Measurements from ENCODE around the gene CDCA4. TPM values are rescaled to one million over a fixed set of nuclear protein-coding genes. Genes with fewer than 3 reads are reported as not detected.

The CDCA4 gene
- polyA plus RNA-seq, 4 donors: 18.2 to 26.9 (median 21.3) TPM

DNA sequence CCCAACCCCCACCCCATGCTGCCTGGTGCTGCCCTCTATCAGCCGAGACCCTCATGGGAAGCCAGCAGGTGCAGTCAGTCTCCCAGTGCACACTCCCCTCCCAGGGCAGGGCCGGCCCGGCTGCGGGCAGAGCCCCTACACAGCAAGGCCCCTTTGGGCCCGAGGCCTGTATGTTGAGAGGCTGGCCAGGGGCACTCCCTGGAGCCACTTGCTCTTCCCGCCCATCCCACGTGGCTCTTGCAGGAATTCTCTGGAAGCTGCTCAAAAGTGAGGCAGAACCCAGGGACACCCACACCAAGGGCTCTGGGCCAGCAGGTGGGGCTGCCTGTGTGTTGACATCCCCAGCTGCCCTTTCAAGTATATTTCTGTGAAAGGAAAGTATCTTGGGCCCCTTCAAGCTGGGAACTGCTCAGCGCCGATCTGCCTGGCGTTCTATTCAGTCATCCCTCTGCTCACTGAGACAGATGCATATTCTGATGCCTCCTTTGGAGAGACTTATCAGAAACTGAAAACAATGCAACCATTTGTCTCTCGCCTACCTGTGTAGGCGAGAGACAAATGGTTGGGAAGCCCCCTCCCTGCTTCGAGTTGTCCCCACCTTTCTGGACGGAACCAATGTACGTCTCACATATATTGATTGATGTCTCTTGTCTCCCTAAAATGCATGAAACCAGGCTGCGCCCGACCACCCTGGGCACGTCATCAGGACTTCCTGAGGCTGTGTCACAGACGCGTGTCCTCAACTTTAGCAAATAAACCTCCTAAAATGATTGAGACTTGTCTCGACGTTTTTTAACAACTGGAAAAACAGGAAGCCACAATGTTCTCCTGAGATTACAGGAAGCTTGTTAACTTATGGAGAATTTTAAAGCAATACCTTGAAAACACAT, 38.4 kb upstream of the CDCA4 start:
- DNase-seq (ENCODE audit: low read depth in 4 of 4, low spot score in 3 of 4): no peak

DNA sequence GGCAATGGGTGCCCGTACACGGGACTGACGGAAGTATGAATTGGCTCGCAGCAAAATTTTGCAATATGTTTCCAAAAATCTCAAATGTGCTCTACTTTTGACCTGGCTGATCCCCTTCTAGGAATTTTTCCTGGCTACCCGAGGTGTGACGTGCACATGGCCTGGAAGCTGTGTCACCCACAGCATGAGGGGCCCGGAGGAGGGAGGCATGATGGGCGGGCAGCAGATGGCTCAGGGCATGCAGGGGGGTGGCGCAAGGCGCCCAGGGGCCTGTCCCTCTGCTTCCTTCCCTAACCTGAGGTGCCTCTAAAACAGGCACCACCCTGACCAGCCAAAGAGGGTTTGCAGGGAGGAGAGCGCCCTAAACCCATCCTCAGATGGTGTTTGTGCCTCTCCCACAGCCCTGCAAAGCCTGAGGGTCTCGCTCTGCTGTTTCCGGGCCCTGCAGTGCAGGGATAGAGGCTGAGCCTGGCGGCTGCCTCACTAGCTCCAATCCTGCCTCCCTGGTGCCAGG, 37.7 kb upstream of the CDCA4 start:
- DNase-seq (ENCODE audit: low read depth in 4 of 4, low spot score in 3 of 4): no peak

- DNase-seq (ENCODE audit: low read depth in 4 of 4, low spot score in 3 of 4): no peak
These were observed 35.5 kb upstream of the CDCA4 start for GRCh38 chr14:105056303-105056831.

DNA sequence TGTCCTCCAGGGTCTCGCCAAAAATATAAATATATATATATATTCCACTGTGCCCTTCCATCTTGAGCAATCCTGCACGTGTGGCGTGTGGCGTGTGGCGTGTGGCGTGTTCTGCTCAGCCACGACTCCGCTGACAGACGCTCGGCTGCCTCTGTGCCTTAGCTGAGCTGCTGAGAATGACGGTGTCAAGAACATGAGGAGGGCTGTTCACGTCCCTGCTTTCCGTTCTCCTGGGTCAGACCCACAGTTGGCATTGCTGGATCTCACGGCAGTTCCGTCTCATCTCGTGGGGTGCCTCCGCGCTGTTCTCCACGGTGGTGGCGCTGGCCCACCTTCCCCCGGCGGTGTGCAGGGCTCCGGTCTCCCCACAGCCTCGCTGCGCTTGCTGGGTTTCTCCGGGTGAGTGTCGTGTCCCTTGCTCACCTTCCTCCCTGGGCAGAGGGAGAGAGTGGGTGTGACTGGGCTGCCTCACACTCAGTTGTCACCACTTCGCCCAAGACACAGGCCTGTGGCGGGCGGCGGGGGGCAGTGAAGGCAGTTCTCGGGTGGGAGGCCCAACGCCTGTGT, 34.9 kb upstream of the CDCA4 start:
- no peak for DNase-seq (ENCODE audit: low read depth in 4 of 4, low spot score in 3 of 4)

DNA sequence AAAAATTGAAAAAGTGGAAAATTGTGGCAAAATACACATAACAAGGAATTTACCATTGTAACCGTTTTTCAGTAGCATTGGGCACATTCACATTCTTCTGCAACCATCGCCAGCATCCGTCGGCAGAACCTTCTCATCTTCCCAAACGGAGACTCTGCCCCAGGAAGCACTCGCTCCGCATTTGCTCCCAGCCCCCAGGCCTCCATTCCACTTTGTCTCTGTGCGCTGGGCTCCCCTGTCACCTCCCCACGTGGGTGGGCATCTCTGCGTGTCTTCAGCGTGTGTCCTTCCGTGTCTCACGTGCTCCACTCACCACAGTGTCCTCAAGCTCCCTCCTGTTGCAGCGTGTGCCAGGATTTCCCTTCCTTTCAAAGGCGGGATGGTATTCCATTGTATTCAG, 34.5 kb upstream of the CDCA4 start:
- DNase-seq (ENCODE audit: low read depth in 4 of 4, low spot score in 3 of 4): no peak

GRCh38 chr14:105053996-105054395, 33.1 kb upstream of the CDCA4 start:
- DNase-seq (ENCODE audit: low read depth in 4 of 4, low spot score in 3 of 4): no peak

DNA sequence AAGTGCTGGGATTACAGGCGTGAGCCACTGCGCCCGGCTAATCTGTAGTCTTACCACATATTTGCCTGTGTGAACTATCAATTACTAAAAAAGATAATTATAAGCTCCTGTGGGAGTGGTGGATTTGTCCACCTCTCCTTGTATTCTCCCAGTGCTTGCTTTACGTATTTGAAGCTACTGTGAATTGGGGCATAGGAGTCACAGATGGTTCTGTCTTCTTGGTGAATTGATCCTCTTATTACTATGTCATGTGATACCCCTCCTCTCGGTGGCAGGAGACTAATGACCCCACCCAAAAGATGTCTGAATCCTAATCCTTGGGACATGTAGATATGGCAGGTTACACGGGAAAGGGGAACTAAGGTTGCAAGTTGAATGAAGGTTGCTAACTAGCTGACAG, 32.5 kb upstream of the CDCA4 start:
- DNase-seq (ENCODE audit: low read depth in 4 of 4, low spot score in 3 of 4): no peak

DNA sequence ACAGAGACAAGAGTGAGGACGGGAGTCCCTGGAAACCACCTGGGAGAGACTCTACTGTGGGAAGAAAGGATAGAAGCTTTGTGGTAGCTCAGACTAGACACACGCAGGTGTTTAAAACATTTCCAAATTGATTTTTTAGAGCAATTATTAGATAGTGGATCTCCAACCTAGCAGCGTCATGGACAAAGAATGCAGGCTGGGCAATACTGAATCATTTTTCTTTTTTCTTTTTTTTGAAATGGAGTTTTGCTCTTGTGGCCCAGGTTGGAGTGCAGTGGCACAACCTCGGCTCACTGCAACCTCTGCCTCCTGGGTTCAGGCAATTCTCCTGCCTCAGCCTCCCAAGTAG, 31.2 kb upstream of the CDCA4 start:
- no peak for DNase-seq (ENCODE audit: low read depth in 4 of 4, low spot score in 3 of 4)

GRCh38 chr14:105051182-105052109, 30.6 kb upstream of the CDCA4 start:
- DNase-seq (ENCODE audit: low read depth in 4 of 4, low spot score in 3 of 4): no peak

DNA sequence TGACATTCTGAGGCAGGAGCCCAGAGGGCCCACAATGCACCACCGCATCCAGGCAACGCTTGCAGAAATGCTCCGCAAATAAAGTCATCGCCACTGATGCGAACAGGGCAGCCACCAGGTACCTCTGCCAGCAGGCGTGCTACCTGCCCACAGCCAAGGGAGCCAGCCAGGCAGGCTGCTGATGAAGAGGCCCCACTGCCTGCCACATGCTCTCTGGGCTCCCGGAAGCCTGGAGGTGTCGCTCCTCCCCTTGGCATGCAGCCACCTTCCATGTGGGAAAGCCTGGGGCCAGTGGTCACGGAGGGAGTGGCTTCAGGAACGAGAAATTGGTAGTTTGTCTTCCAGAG, 29.6 kb upstream of the CDCA4 start:
- no peak for DNase-seq (ENCODE audit: low read depth in 4 of 4, low spot score in 3 of 4)

- DNase-seq (ENCODE audit: low read depth in 4 of 4, low spot score in 3 of 4): no peak
These were observed 29.1 kb upstream of the CDCA4 start for GRCh38 chr14:105049753-105050550.

GRCh38 chr14:105047283-105048016, 26.6 kb upstream of the CDCA4 start:
- DNase-seq (ENCODE audit: low read depth in 4 of 4, low spot score in 3 of 4): no peak

DNA sequence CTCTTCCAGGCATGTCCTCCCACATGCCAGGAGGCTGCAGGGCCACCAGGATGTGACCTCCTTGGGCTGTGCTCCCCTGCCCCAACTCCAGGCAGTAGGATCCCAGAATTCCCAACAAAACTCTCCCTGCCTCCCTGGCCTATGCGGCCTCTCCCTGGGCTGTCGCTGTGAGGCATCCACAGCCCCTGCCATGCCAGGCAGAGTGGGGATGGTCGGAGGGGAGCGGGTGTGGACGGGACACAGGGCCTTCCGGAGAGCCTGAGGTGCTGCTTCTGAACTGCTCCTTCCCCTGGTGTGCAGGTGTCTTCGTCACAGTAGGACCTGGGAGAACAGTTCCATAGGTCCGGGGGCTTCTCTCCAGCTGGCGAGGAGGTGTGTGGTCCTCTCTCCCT, 26.0 kb upstream of the CDCA4 start:
- DNase-seq (ENCODE audit: low read depth in 4 of 4, low spot score in 3 of 4): no peak

- DNase-seq (ENCODE audit: low read depth in 4 of 4, low spot score in 3 of 4): peak; percentile 33 to 68 (median 52)
These were observed 24.9 kb upstream of the CDCA4 start for GRCh38 chr14:105045710-105046326.

GRCh38 chr14:105043641-105044040, 22.8 kb upstream of the CDCA4 start:
- no peak for DNase-seq (ENCODE audit: low read depth in 4 of 4, low spot score in 3 of 4)

- no peak for DNase-seq (ENCODE audit: low read depth in 4 of 4, low spot score in 3 of 4)
These were observed 21.9 kb upstream of the CDCA4 start for GRCh38 chr14:105042813-105043212.

DNA sequence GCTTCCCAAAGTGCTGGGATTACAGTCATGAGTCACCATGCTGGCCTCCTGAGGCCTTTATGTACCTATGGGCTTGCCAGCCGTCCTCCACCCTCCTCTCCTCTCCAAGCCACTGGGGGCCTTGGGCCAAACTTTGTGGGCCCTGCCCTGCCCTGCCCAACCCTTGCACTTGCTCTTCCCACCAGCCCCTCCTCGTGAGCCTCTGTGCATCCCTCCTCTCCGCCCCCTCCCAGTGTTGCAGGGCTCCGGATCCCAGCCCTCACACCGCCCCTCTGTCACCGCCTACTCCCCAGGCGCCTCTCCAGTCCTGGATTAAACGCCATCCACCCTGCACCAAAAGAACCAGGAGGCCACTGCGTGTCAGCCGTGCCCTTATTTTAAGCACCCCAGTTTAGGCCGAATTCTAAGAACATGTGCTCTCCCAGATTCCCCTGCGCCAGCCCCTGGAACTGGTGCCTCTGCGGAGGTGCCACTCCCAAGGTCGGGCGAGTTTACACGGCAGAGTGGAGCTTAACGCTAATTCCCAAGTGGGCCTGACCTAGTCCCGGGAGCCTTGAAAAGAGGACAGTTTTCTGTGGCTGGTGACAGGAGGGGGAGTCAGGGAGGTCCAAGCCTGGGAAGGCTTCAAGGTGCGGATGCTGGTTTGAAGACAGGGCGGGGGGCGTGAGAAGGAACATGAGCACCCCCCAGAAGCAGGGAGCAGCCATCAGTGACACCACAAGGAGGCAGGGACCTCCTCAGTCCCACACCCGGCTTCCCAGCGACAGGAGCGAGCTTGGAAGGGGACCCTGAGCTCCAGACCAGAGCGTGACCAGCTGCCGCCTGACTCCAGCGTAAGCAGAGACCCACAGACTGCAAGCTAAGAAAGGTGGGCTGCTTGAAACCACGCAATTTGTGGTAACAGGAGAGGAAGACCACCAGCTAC, 21.2 kb upstream of the CDCA4 start:
- no peak for DNase-seq (ENCODE audit: low read depth in 4 of 4, low spot score in 3 of 4)

Data from left renal pelvis (tissue), 4 donors.